ENCODE data around the gene CPSF7.

The CPSF7 gene

GRCh38 chr11:61475433-61475832 lies 45.7 kb upstream of the CPSF7 start:
- peaks cover 0 to 5% of the 10 kb centered on the region in 2 experiments for H3K36me3 ChIP-seq (ENCODE audit: control insufficient read depth in 1 of 2, insufficient read depth in 2 of 2, low read length in 2 of 2)
- H4K91ac ChIP-seq (ENCODE audit: low read depth, low read length), result no peak overlapping the region
- H3K9ac ChIP-seq (ENCODE audit: low read length), result no peak overlapping the region
- no peak overlapping the region for H2AFZ ChIP-seq (ENCODE audit: insufficient read depth, low read length, poor library complexity)
- no peak overlapping the region for H3K4me2 ChIP-seq (ENCODE audit: low read length)
- H3K4ac ChIP-seq (ENCODE audit: low read depth, low read length), result no peak overlapping the region
- no peak overlapping the region for H2BK5ac ChIP-seq (ENCODE audit: low read depth, low read length, poor library complexity)
- no peak overlapping the region for H3K23ac ChIP-seq (ENCODE audit: low read length)
- no CpG with 5 or more reads among the region's 1 CpG for WGBS (ENCODE audit: extremely low coverage, insufficient coverage, insufficient read length)
- no peak overlapping the region for H3K27ac ChIP-seq (ENCODE audit: low read depth, low read length)
- peaks cover 3% of the 10 kb centered on the region for H3K79me1 ChIP-seq (ENCODE audit: low read length)
- H2BK120ac ChIP-seq (ENCODE audit: insufficient read depth, low read length, poor library complexity), result peak overlapping the region; percentile 10
- H4K8ac ChIP-seq (ENCODE audit: low read depth, low read length), result no peak overlapping the region
- no peaks in the 10 kb centered on the region for H3K9me3 ChIP-seq (ENCODE audit: insufficient read depth, low read depth, low read length)
- H2AK5ac ChIP-seq (ENCODE audit: low read length), result no peak overlapping the region
- H2BK12ac ChIP-seq (ENCODE audit: low read length), result peak overlapping the region; percentile 41
- peaks cover 4 to 17% of the 10 kb centered on the region in 2 experiments for H3K4me1 ChIP-seq (ENCODE audit: control insufficient read depth in 1 of 2, insufficient read depth in 2 of 2, low read length in 2 of 2)
- H3K18ac ChIP-seq (ENCODE audit: low read length), result no peak overlapping the region
- no peak overlapping the region for H4K12ac ChIP-seq (ENCODE audit: low read depth, low read length)
- DNase-seq, result no peak
- H3K14ac ChIP-seq (ENCODE audit: low read length), result no peak overlapping the region
- no peaks in the 10 kb centered on the region for H3K27me3 ChIP-seq (ENCODE audit: insufficient read depth, low read length)
- no peak overlapping the region for H3K4me3 ChIP-seq (ENCODE audit: low read depth, low read length)
- no peaks in the 10 kb centered on the region for H3K79me2 ChIP-seq (ENCODE audit: control insufficient read depth, insufficient read depth, low read length, poor library complexity)

GRCh38 chr11:61474013-61474643 lies 44.4 kb upstream of the CPSF7 start:
- no peak overlapping the region for H3K18ac ChIP-seq (ENCODE audit: low read length)
- H2BK12ac ChIP-seq (ENCODE audit: low read length), result no peak overlapping the region
- H2BK5ac ChIP-seq (ENCODE audit: low read depth, low read length, poor library complexity), result no peak overlapping the region
- no peak overlapping the region for H2BK120ac ChIP-seq (ENCODE audit: insufficient read depth, low read length, poor library complexity)
- H4K91ac ChIP-seq (ENCODE audit: low read depth, low read length), result no peak overlapping the region
- no peak overlapping the region for H3K9ac ChIP-seq (ENCODE audit: low read length)
- no peak overlapping the region for H4K8ac ChIP-seq (ENCODE audit: low read depth, low read length)
- peaks cover 0 to 5% of the 10 kb centered on the region in 2 experiments for H3K36me3 ChIP-seq (ENCODE audit: control insufficient read depth in 1 of 2, insufficient read depth in 2 of 2, low read length in 2 of 2)
- H3K79me1 ChIP-seq (ENCODE audit: low read length), result peaks cover 3% of the 10 kb centered on the region
- H3K23ac ChIP-seq (ENCODE audit: low read length), result no peak overlapping the region
- H2AFZ ChIP-seq (ENCODE audit: insufficient read depth, low read length, poor library complexity), result no peak overlapping the region
- DNase-seq, result no peak
- no peak overlapping the region for H3K27ac ChIP-seq (ENCODE audit: low read depth, low read length)
- H3K27me3 ChIP-seq (ENCODE audit: insufficient read depth, low read length), result no peaks in the 10 kb centered on the region
- no CpG with 5 or more reads among the region's 6 CpGs for WGBS (ENCODE audit: extremely low coverage, insufficient coverage, insufficient read length)
- H3K4me3 ChIP-seq (ENCODE audit: low read depth, low read length), result no peak overlapping the region
- no peaks in the 10 kb centered on the region for H3K9me3 ChIP-seq (ENCODE audit: insufficient read depth, low read depth, low read length)
- no peak overlapping the region for H3K14ac ChIP-seq (ENCODE audit: low read length)
- H2AK5ac ChIP-seq (ENCODE audit: low read length), result no peak overlapping the region
- H4K12ac ChIP-seq (ENCODE audit: low read depth, low read length), result no peak overlapping the region
- no peak overlapping the region for H3K4ac ChIP-seq (ENCODE audit: low read depth, low read length)
- no peak overlapping the region for H3K4me2 ChIP-seq (ENCODE audit: low read length)
- no peaks in the 10 kb centered on the region for H3K79me2 ChIP-seq (ENCODE audit: control insufficient read depth, insufficient read depth, low read length, poor library complexity)
- peaks cover 4 to 17% of the 10 kb centered on the region in 2 experiments for H3K4me1 ChIP-seq (ENCODE audit: control insufficient read depth in 1 of 2, insufficient read depth in 2 of 2, low read length in 2 of 2)

- Histone ChIP-seq H2BK12ac (ENCODE audit: low read length) (no peak overlapping the region), H3K4me3 (ENCODE audit: low read depth, low read length) (no peak overlapping the region), H3K4me2 (ENCODE audit: low read length) (no peak overlapping the region), H3K79me2 (ENCODE audit: control insufficient read depth, insufficient read depth, low read length, poor library complexity) (no peaks in the 10 kb centered on the region), H4K12ac (ENCODE audit: low read depth, low read length) (no peak overlapping the region), H3K9me3 (ENCODE audit: insufficient read depth, low read depth, low read length) (no peaks in the 10 kb centered on the region), H4K8ac (ENCODE audit: low read depth, low read length) (no peak overlapping the region), H3K27me3 (ENCODE audit: insufficient read depth, low read length) (no peaks in the 10 kb centered on the region), H3K36me3 (ENCODE audit: control insufficient read depth in 1 of 2, insufficient read depth in 2 of 2, low read length in 2 of 2) (peaks cover 2 to 5% of the 10 kb centered on the region in 2 experiments), H3K4me1 (ENCODE audit: control insufficient read depth in 1 of 2, insufficient read depth in 2 of 2, low read length in 2 of 2) (peaks cover 4 to 17% of the 10 kb centered on the region in 2 experiments), H2AFZ (ENCODE audit: insufficient read depth, low read length, poor library complexity) (no peak overlapping the region), H3K9ac (ENCODE audit: low read length) (no peak overlapping the region), H3K79me1 (ENCODE audit: low read length) (peaks cover 3% of the 10 kb centered on the region), H3K14ac (ENCODE audit: low read length) (no peak overlapping the region), H3K27ac (ENCODE audit: low read depth, low read length) (peak overlapping the region; percentile 13), H2AK5ac (ENCODE audit: low read length) (no peak overlapping the region), H2BK120ac (ENCODE audit: insufficient read depth, low read length, poor library complexity) (no peak overlapping the region), H3K4ac (ENCODE audit: low read depth, low read length) (no peak overlapping the region), H3K23ac (ENCODE audit: low read length) (no peak overlapping the region), H4K91ac (ENCODE audit: low read depth, low read length) (no peak overlapping the region), H2BK5ac (ENCODE audit: low read depth, low read length, poor library complexity) (no peak overlapping the region), H3K18ac (ENCODE audit: low read length) (no peak overlapping the region)
- WGBS (ENCODE audit: extremely low coverage, insufficient coverage, insufficient read length), result no CpG with 5 or more reads among the region's 3 CpGs
- peak; percentile 86 to 91 for DNase-seq
Measured at GRCh38 chr11:61473370-61474012, 43.7 kb upstream of the CPSF7 start.

- peak overlapping the region; percentile 81 for H4K91ac ChIP-seq (ENCODE audit: low read depth, low read length)
- H3K9me3 ChIP-seq (ENCODE audit: insufficient read depth, low read depth, low read length), result no peaks in the 10 kb centered on the region
- H2BK12ac ChIP-seq (ENCODE audit: low read length), result peak overlapping the region; percentile 58
- no peak overlapping the region for H2AFZ ChIP-seq (ENCODE audit: insufficient read depth, low read length, poor library complexity)
- H4K8ac ChIP-seq (ENCODE audit: low read depth, low read length), result peak overlapping the region; percentile 34
- H3K14ac ChIP-seq (ENCODE audit: low read length), result peak overlapping the region; percentile 56
- no peak overlapping the region for H3K4me3 ChIP-seq (ENCODE audit: low read depth, low read length)
- no peak overlapping the region for H4K12ac ChIP-seq (ENCODE audit: low read depth, low read length)
- H3K27me3 ChIP-seq (ENCODE audit: insufficient read depth, low read length), result no peaks in the 10 kb centered on the region
- peak overlapping the region; percentile 47 for H3K18ac ChIP-seq (ENCODE audit: low read length)
- peaks cover 4 to 15% of the 10 kb centered on the region in 2 experiments for H3K4me1 ChIP-seq (ENCODE audit: control insufficient read depth in 1 of 2, insufficient read depth in 2 of 2, low read length in 2 of 2)
- H3K9ac ChIP-seq (ENCODE audit: low read length), result no peak overlapping the region
- no CpG with 5 or more reads among the region's 5 CpGs for WGBS (ENCODE audit: extremely low coverage, insufficient coverage, insufficient read length)
- no peak overlapping the region for H2AK5ac ChIP-seq (ENCODE audit: low read length)
- no peak overlapping the region for H3K27ac ChIP-seq (ENCODE audit: low read depth, low read length)
- peaks cover 3% of the 10 kb centered on the region for H3K79me1 ChIP-seq (ENCODE audit: low read length)
- H2BK5ac ChIP-seq (ENCODE audit: low read depth, low read length, poor library complexity), result peak overlapping the region; percentile 38
- peak in 1 of 2 donors; percentile 20 for DNase-seq
- no peaks in the 10 kb centered on the region for H3K79me2 ChIP-seq (ENCODE audit: control insufficient read depth, insufficient read depth, low read length, poor library complexity)
- H2BK120ac ChIP-seq (ENCODE audit: insufficient read depth, low read length, poor library complexity), result peak overlapping the region; percentile 64
- peaks cover 4 to 5% of the 10 kb centered on the region in 2 experiments for H3K36me3 ChIP-seq (ENCODE audit: control insufficient read depth in 1 of 2, insufficient read depth in 2 of 2, low read length in 2 of 2)
- no peak overlapping the region for H3K4me2 ChIP-seq (ENCODE audit: low read length)
- no peak overlapping the region for H3K4ac ChIP-seq (ENCODE audit: low read depth, low read length)
- H3K23ac ChIP-seq (ENCODE audit: low read length), result no peak overlapping the region
Measured at GRCh38 chr11:61472868-61473267, 43.1 kb upstream of the CPSF7 start.

All from trophoblast cell (in vitro differentiated cells and primary cell).